Adipocyte (in vitro differentiated cells): ENCODE results near the gene GDE1.
A peak's percentile ranks its signal among the peaks of the same experiment; 100 is the strongest.

Experiments
- DNase-seq: peaks from one replicate; pipeline ENCODE4 v3.0.0-alpha.2; 2015; ENCODE audit warnings: low read depth
- H3K27me3 ChIP-seq: replicated peaks from 2 replicates; pipeline ENCODE4 v1.7.0; 2013; ENCODE audit warnings: mild to moderate bottlenecking, low read length, moderate library complexity; ENCODE audit not compliant: control insufficient read depth, insufficient read depth
- H3K36me3 ChIP-seq: 2 replicates; pipeline ENCODE4 v1.7.0; 2013; ENCODE audit warnings: low read length, mild to moderate bottlenecking, moderate library complexity; ENCODE audit not compliant: control insufficient read depth, insufficient read depth, severe bottlenecking
- H3K4me1 ChIP-seq: 2 replicates; pipeline ENCODE4 v1.7.0; 2013; ENCODE audit warnings: mild to moderate bottlenecking, low read length, moderate library complexity; ENCODE audit not compliant: control insufficient read depth, insufficient read depth
- H3K4me3 ChIP-seq: 2 replicates; pipeline ENCODE4 v1.7.0; 2013; ENCODE audit warnings: mild to moderate bottlenecking, low read length, moderate library complexity
- H3K9ac ChIP-seq: 2 replicates; pipeline ENCODE4 v1.7.0; 2013; ENCODE audit warnings: mild to moderate bottlenecking, low read length, moderate library complexity
- H3K9me3 ChIP-seq: 2 replicates; pipeline ENCODE4 v1.7.0; 2013; ENCODE audit warnings: mild to moderate bottlenecking, low read length, moderate library complexity; ENCODE audit not compliant: control insufficient read depth

The GDE1 gene

DNA sequence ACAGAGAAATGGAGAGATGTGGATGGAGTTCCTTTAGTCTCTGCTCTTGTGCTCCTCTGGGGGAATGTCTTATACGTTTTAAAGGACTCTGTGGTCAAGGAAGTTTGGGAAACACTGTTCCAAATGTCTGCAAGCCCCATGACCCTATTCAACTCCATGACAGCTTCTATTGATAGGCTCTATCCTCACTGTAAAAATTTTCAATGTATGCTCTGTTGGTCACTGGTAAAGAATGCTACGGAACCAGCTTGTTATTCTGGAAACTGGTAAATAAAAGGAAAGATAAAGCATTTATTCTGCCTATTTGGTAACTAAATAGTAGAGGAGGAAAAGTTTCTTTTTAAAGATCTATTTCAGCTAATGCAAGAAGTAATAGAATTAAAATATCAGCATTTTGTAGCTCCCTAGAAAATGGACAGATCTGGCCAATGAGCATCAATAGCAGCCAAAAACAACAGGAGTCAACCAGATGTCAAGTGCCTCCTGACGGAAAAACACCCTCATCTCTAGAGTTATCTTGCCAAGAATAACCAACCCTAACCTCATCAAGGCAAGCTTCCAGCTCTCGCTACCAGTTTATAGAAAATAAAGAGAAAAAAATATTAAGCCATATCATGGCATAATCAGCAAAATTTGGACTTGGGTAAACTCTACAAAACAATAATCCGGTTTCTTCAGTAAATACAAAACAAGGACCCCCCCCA, 16.1 kb downstream of the GDE1 start:
- DNase-seq: peak; percentile 28
- H3K9me3 ChIP-seq: no peaks in the 10 kb centered on the region

DNA sequence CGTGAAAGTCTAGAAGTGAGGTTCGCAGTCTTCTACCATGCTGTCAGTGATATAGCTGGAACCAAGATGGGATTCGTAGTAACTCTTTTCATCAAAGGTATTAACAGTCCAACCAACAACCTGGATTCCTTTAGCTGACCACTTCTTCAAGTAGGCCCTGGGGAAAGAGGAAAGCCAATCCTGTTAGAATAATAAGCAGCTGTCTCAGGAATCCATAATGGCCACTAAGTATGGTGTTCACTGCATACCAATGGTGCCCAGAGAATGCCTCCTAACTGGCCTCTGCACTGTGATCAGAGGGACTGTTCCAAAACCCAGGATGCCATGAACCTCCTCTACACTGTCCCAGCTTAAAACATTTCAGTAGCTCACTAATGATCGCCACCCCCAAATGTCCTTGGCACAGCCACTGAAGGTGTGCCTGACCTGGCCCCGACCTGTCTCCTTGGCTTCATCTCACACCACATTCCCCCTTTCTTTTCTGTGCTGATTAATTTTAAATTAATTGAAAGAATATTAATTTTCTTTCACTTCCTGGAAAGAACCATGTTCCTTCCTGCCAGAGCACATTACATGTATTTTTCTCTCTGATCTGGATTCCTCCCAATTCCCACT, 18.3 kb downstream of the GDE1 start:
- Histone ChIP-seq H3K4me1 (peaks cover 20% of the 10 kb centered on the region), H3K9me3 (no peaks in the 10 kb centered on the region), H3K9ac (no peak overlapping the region), H3K36me3 (peaks cover 83% of the 10 kb centered on the region), H3K4me3 (no peak overlapping the region), H3K27me3 (no peaks in the 10 kb centered on the region)
- DNase-seq: no peak

More for the DNA sequence above, 16.1 kb downstream of the GDE1 start:
- Histone ChIP-seq H3K4me3 (no peak overlapping the region), H3K27me3 (no peaks in the 10 kb centered on the region), H3K36me3 (peaks cover 87% of the 10 kb centered on the region), H3K4me1 (peaks cover 23% of the 10 kb centered on the region), H3K9ac (no peak overlapping the region)

DNA sequence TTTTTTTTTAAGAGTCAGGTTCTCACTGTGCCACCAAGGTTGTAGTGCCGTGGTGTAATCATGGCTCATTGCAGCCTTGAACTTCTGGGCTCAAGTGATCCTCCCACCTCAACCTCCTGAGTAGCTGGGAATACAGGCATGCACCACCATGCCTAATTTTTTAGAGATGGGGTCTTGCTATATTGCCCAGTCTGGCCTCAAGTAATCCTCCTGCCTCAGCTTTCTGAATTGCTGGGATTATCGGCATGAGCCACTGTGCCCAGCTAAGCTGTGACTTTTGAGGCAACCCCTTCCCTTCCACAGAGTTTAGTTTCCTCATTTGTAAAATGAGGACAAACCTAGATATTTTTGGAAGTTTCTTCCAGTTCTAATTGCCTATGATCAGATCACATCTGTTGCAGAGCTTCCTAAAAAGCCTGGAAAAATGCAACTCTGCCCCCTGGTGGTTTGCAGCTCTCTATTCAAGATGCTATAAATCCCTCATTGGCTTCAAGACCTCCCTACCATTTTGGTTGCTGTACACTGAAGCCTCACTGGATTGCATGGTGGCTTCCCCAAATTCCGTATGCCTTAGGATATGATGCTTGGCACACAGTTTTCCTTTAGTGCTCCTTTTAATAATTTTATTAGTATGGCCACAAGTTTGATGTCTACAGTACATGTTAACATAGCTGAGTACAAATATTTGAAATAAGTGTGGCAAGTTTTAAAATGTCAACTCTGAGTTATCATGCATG, 19.3 kb downstream of the GDE1 start:
- H3K36me3 ChIP-seq: peaks cover 75% of the 10 kb centered on the region
- H3K9me3 ChIP-seq: no peaks in the 10 kb centered on the region
- DNase-seq: peak; percentile 82
- H3K27me3 ChIP-seq: no peaks in the 10 kb centered on the region
- H3K4me1 ChIP-seq: peaks cover 10% of the 10 kb centered on the region
- no peak overlapping the region for H3K9ac ChIP-seq
- H3K4me3 ChIP-seq: no peak overlapping the region

DNA sequence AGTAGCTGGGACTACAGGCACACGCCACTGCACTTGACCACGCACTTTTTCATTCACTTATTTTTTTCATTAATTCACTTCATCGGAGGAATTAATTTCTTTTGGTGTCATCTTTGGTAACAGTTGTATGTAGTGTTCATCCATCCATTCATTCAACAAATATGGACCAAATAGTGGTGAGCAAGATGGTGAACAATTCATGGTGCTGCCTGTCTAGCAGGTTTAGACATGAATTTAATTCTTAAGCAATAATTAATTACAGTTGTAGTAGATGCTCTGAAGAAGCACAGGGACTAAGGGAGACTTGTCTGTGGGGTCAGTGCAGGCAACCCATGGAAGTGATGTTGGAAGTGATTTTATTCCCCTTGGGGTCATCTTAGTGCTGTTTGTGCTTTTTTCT, 22.4 kb downstream of the GDE1 start:
- Histone ChIP-seq H3K36me3 (peaks cover 47% of the 10 kb centered on the region), H3K9ac (no peak overlapping the region), H3K4me3 (no peak overlapping the region), H3K4me1 (no peaks in the 10 kb centered on the region), H3K27me3 (no peaks in the 10 kb centered on the region), H3K9me3 (no peaks in the 10 kb centered on the region)
- DNase-seq: no peak

DNA sequence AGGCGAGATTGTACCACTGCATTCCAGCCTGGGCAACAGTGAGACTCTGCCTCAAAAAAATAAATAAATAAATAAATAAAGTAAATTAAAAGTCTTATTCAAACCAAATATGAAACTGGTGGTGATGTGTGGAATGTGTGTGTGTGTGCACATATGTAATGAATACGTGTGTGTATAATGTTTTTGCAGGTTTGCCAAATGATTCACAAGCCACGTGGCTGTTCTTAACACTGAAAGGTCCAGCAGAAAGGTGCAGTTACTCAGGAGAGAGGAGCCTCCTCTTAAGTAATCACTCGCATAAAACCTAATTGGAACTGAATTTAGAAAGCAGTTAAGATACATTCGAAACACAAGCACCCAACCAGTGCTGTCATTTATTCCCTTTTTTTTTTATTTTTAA, 22.9 kb downstream of the GDE1 start:
- peaks cover 42% of the 10 kb centered on the region for H3K36me3 ChIP-seq
- H3K27me3 ChIP-seq: no peaks in the 10 kb centered on the region
- DNase-seq: no peak
- H3K9ac ChIP-seq: no peak overlapping the region
- no peaks in the 10 kb centered on the region for H3K9me3 ChIP-seq
- H3K4me1 ChIP-seq: no peaks in the 10 kb centered on the region
- no peak overlapping the region for H3K4me3 ChIP-seq

DNA sequence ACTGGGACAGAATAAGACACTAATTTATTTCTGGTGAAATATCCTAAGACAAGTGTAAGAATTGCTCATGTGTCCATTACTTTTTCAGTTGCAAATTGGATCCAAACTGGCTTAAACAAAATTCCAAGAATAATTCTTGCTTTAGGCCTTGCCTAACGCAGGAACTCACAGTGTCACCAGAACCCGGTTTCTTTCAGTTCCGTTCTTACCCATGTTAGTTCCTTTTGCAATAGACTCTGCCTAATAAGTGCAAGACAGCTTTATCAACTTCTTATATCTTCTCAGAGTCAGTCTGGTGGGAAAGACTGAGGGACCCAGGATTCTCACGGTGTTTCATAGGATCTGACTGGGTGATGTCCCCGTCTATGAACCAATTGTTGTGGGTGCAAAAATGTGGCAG, 24.7 kb downstream of the GDE1 start:
- Histone ChIP-seq H3K4me3 (no peak overlapping the region), H3K27me3 (no peaks in the 10 kb centered on the region), H3K36me3 (peaks cover 24% of the 10 kb centered on the region), H3K9me3 (no peaks in the 10 kb centered on the region), H3K9ac (no peak overlapping the region), H3K4me1 (no peaks in the 10 kb centered on the region)
- no peak for DNase-seq

DNA sequence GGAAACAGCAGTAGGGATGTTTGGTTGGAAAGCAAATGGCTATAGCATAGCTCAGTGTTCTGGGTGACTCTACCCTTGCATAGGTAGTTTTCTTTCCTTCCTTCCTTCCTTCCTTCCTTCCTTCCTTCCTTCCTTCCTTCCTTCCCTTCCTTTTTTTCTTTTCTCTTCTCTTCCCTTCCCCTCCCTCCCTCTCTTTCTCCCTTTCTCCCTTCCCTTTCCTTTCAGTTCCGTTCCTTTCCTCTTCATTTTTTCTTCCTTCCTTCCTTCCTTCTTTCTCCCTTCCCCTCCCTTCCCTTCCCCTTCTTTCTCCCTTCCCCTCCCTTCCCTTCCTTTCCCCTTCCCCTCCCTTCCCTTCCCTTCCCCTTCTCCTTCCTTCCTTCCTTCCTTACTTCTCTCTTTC, 31.3 kb downstream of the GDE1 start:
- H3K27me3 ChIP-seq: peaks cover 5% of the 10 kb centered on the region
- H3K4me1 ChIP-seq: peaks cover 8% of the 10 kb centered on the region
- no peaks in the 10 kb centered on the region for H3K36me3 ChIP-seq
- no peak overlapping the region for H3K4me3 ChIP-seq
- no peak for DNase-seq
- H3K9me3 ChIP-seq: no peaks in the 10 kb centered on the region
- H3K9ac ChIP-seq: no peak overlapping the region

DNA sequence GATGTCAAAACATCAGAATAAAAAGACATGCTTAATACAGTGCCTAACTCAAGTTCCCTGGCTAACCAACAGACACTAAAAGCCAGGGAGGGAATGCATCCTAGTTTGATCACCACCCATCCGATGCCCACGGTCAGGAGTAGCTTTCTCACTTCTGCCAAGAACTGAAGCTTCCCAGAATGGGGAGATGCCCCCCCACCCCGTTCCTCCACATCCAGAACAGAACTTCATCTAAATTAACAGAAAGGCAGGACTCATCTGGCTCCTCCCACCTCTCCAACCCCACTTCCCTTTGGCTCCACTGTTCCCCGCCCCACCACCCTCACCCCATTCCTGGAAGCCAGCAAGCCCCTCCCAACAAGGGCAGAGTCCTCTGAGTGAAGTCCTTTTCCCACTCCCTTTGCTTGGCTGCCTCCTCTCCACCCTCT, 33.7 kb downstream of the GDE1 start:
- no peak for DNase-seq
- Histone ChIP-seq H3K9me3 (no peaks in the 10 kb centered on the region), H3K4me3 (no peak overlapping the region), H3K36me3 (no peaks in the 10 kb centered on the region), H3K9ac (no peak overlapping the region), H3K27me3 (peaks cover 5% of the 10 kb centered on the region), H3K4me1 (peaks cover 8% of the 10 kb centered on the region)

DNA sequence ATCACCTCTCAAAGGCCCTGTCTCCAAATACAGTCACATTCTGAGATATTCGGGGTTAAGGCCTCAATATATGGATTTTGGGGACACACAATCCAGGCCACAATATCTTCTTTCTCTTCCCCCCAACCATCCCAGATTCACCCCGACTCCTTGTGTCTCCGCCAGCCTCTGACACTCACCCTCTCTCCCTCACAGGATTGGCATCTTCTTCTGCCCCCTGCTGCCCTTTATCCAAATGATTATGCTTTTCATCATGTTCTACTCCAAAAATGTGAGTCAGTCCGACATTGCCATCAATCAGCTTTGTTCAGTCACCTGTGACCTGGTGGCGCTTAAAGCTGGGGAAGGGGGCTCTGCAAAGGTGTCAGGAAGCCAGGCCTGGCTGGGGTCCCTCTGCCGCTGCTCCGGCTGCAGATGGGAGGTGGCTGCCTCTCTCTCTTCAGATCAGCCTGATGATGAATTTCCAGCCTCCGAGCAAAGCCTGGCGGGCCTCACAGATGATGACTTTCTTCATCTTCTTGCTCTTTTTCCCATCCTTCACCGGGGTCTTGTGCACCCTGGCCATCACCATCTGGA, 35.1 kb downstream of the GDE1 start:
- Histone ChIP-seq H3K9ac (no peak overlapping the region), H3K36me3 (no peaks in the 10 kb centered on the region), H3K4me3 (no peak overlapping the region), H3K4me1 (peaks cover 8% of the 10 kb centered on the region), H3K9me3 (no peaks in the 10 kb centered on the region), H3K27me3 (peaks cover 5% of the 10 kb centered on the region)
- DNase-seq: no peak

DNA sequence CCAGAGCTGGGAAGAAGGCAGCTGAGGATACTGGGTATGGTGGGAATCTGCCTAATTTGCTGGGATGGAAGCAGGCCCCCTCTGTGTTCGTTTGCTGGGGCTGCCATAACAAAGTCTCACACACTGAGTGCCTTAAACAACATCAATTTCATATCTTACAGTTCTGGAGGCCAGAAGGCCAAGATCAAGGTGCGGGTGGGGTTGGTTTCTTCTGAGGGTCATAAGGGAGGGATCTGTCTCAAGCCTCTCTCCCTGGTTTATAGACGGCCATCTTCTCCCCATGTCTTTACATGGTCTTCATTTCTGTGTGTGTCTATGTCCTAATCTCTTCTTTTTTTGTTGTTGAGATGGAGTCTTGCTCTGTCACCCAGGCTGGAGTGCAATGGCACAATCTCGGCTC, 35.8 kb downstream of the GDE1 start:
- H3K36me3 ChIP-seq: no peaks in the 10 kb centered on the region
- peaks cover 5% of the 10 kb centered on the region for H3K27me3 ChIP-seq
- DNase-seq: no peak
- no peak overlapping the region for H3K9ac ChIP-seq
- H3K9me3 ChIP-seq: peaks cover 4% of the 10 kb centered on the region
- H3K4me1 ChIP-seq: peaks cover 8% of the 10 kb centered on the region
- no peak overlapping the region for H3K4me3 ChIP-seq

DNA sequence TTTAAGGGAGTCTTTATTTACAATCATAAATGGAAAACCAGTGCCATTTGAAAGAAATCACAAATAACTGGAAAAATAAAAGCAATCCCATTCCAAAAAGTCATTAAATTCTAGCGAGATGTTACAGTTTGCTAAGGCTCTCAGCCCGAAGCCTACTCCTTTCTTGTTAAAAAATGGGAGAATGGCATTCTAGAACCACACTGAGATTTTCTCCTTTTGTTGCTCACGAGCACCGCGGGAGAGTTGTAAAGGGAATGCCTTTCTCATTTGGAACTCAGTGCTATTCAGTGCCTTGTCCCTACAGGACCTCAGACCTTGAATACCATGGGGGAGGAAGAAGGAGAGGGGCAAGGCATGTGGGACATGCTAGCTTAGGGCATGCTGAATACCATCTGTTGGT, 36.3 kb downstream of the GDE1 start:
- no peak overlapping the region for H3K4me3 ChIP-seq
- no peaks in the 10 kb centered on the region for H3K36me3 ChIP-seq
- peaks cover 8% of the 10 kb centered on the region for H3K4me1 ChIP-seq
- no peak overlapping the region for H3K9ac ChIP-seq
- peaks cover 4% of the 10 kb centered on the region for H3K9me3 ChIP-seq
- no peak for DNase-seq
- peaks cover 5% of the 10 kb centered on the region for H3K27me3 ChIP-seq
